Measurements from ENCODE around the gene MESP2.

DNA sequence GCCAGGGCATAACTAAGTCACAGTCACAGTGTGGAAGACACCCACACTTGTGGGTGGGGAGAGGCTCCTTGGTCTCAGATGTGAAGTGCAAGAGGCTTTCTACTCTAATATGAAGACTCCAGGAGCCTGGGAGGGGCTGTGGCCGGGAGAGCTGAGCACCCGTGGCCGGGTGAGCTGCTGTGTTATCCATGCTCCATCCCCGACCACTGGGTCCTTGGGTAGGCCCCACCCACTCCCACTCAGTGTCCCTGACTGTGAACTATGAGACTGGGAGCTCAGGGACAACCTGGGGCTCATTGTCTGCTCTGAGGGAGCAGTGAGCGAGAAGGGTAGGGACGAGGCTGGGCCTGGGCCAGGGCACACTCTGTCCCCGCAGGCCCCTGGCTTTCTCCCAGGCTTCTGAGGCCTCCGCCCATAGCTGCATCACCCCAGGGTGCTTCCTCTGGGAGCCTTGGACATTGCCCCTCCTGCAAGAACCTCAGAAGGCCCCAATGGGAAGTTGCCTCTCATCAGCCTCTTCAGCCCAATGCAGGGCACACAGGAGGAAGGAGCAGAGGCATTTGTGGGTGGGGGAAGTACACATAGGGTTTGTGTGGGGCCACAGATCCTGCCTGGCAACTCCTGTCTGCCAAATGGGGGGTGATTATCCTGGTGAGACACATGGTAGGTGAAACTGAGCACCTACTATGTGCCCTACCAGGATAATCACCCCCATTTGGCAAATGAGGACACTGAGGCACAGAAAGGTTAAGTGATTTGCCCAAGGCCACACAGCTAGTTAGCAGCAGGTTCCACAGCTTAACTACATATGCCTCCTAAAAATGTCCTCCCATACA, 36.1 kb downstream of the MESP2 start:
- TF ChIP-seq, protein P1, sequence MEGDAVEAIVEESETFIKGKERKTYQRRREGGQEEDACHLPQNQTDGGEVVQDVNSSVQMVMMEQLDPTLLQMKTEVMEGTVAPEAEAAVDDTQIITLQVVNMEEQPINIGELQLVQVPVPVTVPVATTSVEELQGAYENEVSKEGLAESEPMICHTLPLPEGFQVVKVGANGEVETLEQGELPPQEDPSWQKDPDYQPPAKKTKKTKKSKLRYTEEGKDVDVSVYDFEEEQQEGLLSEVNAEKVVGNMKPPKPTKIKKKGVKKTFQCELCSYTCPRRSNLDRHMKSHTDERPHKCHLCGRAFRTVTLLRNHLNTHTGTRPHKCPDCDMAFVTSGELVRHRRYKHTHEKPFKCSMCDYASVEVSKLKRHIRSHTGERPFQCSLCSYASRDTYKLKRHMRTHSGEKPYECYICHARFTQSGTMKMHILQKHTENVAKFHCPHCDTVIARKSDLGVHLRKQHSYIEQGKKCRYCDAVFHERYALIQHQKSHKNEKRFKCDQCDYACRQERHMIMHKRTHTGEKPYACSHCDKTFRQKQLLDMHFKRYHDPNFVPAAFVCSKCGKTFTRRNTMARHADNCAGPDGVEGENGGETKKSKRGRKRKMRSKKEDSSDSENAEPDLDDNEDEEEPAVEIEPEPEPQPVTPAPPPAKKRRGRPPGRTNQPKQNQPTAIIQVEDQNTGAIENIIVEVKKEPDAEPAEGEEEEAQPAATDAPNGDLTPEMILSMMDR (IDR thresholded peaks at IDR 0.05; ENCODE audit: low read length) = no peak
- TF ChIP-seq EZH2 (optimal IDR thresholded peaks at IDR 0.05; ENCODE audit: low read depth, low read length) = no peak
